Glomerular visceral epithelial cell (primary cell): Measurements from ENCODE around the gene MGAT3.
"Not testable (repeated sequence)": the region's sequence is repeated elsewhere in the genome, so short reads cannot be mapped to it uniquely, and the experiment has no call there.

ENCODE experiments used
- DNase-seq: peaks from one replicate; pipeline ENCODE4 v3.0.0-alpha.2; 2016; ENCODE audit errors: extremely low spot score

The MGAT3 gene

GRCh38 chr22:39456522-39457197, at the start of gene MGAT3:
Gene MGAT3, plus strand, starts transcription at chr22:39457012. Its CDS starts 30,336 bp downstream, at chr22:39487348.
- no peak for DNase-seq

GRCh38 chr22:39408173-39408572, 48.6 kb upstream of the MGAT3 start:
- DNase-seq: no peak

- no peak for DNase-seq
Observed at GRCh38 chr22:39408807-39409206, 48.0 kb upstream of the MGAT3 start.

- no peak for DNase-seq
Observed at GRCh38 chr22:39409516-39410029, 47.2 kb upstream of the MGAT3 start.

- DNase-seq: no peak
Observed at GRCh38 chr22:39410264-39410663, 46.5 kb upstream of the MGAT3 start.

GRCh38 chr22:39411828-39412365, 44.9 kb upstream of the MGAT3 start:
- not testable (repeated sequence) for DNase-seq

- not testable (repeated sequence) for DNase-seq
Observed at GRCh38 chr22:39413204-39413603, 43.6 kb upstream of the MGAT3 start.

GRCh38 chr22:39414377-39414776, 42.4 kb upstream of the MGAT3 start:
- DNase-seq: no peak

- DNase-seq: no peak
Observed at GRCh38 chr22:39414886-39415285, 41.9 kb upstream of the MGAT3 start.

- no peak for DNase-seq
Observed at GRCh38 chr22:39415506-39415905, 41.3 kb upstream of the MGAT3 start.

GRCh38 chr22:39416319-39416718, 40.5 kb upstream of the MGAT3 start:
- DNase-seq: no peak

- no peak for DNase-seq
Observed at GRCh38 chr22:39417641-39418040, 39.2 kb upstream of the MGAT3 start.

- DNase-seq: no peak
Observed at GRCh38 chr22:39418696-39419095, 38.1 kb upstream of the MGAT3 start.

- DNase-seq: no peak
Observed at GRCh38 chr22:39419096-39419495, 37.7 kb upstream of the MGAT3 start.

- no peak for DNase-seq
Observed at GRCh38 chr22:39419911-39420310, 36.9 kb upstream of the MGAT3 start.

- DNase-seq: no peak
Observed at GRCh38 chr22:39421691-39422090, 35.1 kb upstream of the MGAT3 start.

- DNase-seq: no peak
Observed at GRCh38 chr22:39422101-39422500, 34.7 kb upstream of the MGAT3 start.

GRCh38 chr22:39422721-39423120, 34.1 kb upstream of the MGAT3 start:
- DNase-seq: no peak

GRCh38 chr22:39423976-39424375, 32.8 kb upstream of the MGAT3 start:
- no peak for DNase-seq

- no peak for DNase-seq
Observed at GRCh38 chr22:39426380-39427043, 30.3 kb upstream of the MGAT3 start.

- no peak for DNase-seq
Observed at GRCh38 chr22:39427751-39428596, 28.8 kb upstream of the MGAT3 start.

GRCh38 chr22:39428597-39429071, 28.2 kb upstream of the MGAT3 start:
- no peak for DNase-seq
